Renal cortical epithelial cell (primary cell): ENCODE measurements around the gene SORCS2. TPM values are rescaled to one million over a fixed set of nuclear protein-coding genes. Genes with fewer than 3 reads are reported as not detected.

Experiments used
- DNase-seq: peaks from one replicate; pipeline ENCODE4 v3.0.0-alpha.2; 2011; ENCODE audit warnings: low read depth
- total RNA-seq: library from RNA; depleted of rRNA; stranded (reverse); fragments of >200 nt; gene quantifications from 2 replicates; pipeline ENCODE4 v1.2.3, GENCODE V29; 2014

Gene SORCS2
- total RNA-seq, 1 donor from 2014 or later, result 11.0 TPM

GRCh38 chr4:7374571-7374970, 182.2 kb downstream of the SORCS2 start:
- no peak for DNase-seq

DNA sequence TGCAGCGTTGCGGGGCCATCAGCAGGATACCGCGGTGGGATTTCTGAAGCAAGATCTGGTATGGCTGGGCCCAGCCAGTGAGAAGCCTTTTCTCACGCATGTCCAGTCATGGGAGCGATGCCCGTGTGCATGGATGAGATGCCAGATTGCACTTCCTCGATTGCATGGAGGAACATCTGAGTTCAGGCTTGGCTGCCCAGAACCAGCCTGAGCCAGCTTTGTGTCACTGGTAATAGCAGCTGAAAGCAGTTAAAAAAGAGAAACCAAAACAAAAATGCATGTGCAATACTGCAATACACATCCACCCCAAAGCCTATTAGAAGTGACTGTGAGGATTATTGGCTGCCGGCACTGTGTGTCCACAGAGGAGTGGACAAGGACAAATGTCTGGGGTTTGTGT, 183.1 kb downstream of the SORCS2 start:
- peak; percentile 3 for DNase-seq

DNA sequence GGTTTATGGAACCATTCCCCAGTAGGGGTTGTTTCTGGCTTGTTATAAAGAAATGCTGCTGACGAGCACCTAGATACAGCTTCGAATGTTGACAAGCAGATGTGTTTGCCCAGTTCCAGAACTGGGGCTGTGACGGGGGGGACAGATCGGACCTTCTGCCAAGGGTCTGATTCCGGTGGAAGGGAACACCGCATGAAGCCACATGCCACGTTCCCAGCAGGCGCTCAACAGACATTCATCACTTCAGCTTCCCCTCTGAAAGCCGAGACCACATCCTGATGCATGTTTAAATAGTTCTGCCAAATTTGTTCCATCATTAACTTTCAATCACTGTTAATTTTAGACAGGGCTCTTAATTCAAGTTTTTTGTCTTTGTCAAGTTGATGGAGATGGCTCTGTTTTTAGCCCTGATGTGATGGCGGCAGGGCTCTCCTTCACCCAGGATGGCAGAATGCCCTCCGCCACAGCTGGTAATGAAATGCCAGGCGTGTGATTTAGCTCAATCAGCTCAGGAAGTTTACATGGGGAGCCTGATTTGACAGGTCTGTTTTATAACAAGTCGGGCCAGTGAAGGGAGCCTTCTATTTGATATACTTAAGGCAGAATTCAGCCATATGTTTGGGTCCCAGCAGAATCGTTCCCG, 185.0 kb downstream of the SORCS2 start:
- DNase-seq, result no peak

DNA sequence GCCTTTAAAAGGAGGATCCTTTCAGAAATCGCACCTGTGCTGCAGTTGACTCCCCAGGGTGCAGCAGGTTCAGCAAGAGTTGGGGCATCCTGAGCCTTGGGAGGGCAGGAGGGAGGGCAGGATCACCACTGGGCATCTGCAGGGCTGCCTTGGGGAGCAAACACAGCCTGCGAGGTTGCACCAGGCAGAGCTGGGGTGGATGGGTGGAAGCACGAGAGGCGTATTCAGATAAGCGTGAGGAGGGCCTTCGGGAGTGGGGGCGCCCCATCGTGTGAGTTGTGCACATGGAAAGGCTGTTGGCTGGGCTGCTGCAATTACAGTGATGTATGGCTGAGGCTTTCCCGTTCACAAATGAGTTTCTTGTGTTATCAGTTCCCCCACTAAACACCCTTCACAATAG, 186.8 kb downstream of the SORCS2 start:
- DNase-seq, result no peak

- no peak for DNase-seq
Observed at GRCh38 chr4:7379719-7380118, 187.4 kb downstream of the SORCS2 start.

GRCh38 chr4:7381221-7381889, 189.0 kb downstream of the SORCS2 start:
- DNase-seq, result no peak

DNA sequence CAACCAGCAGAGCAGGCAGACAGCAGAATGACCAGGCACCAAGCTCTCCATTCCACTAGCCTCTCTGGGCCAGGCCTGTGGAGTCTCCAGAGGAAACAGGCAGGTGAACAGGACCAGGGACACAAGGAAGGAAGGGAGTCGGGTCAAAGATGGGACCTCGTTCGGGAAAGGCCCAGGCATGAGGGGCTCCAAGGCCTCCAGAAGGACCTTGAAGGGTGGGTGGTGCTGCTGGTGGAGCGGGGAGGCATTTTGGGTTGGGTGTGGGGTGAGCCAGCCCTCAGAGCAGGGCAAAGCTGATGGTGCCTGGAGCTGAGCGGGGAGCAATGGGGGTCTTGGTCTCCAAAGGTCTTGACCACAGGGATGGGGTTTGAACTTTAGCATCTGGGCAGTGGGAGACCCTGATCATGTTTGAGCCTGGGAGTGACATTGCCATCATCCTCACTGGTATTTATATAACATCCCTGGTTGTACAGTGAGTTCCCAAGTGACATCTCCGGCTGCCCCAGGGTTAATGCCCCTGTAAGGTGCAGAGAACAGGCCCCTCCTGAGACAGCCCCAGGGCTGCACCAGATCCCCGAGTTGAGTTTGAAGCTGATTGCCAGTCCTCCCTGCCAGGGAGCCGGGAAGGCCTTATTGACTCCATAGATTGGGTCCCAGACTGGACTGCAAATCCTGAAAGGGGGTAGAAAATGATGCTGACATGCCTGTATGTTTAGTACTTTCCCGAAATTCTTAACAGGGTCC, 189.7 kb downstream of the SORCS2 start:
- DNase-seq, result no peak

- no peak for DNase-seq
Observed at GRCh38 chr4:7382634-7383014, 190.3 kb downstream of the SORCS2 start.

DNA sequence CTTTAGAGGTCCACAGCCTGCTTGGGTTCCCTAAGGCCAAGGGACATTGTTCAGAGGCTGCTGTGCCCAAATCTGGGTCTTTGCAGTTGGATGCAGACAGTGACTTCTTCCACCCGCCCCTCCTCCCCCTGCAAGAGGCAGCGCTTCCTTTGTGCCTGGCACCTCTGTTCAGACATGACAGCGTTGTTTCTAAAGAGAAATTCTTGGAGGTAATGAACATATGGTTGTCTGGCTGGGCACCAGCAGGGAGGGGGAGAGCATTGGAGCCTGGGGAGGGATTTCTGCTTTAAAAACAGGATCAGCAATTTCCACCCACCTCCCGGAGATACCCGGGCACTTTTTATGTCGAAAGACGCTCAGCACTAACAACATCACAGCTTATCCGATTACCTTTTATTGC, 190.9 kb downstream of the SORCS2 start:
- no peak for DNase-seq

DNA sequence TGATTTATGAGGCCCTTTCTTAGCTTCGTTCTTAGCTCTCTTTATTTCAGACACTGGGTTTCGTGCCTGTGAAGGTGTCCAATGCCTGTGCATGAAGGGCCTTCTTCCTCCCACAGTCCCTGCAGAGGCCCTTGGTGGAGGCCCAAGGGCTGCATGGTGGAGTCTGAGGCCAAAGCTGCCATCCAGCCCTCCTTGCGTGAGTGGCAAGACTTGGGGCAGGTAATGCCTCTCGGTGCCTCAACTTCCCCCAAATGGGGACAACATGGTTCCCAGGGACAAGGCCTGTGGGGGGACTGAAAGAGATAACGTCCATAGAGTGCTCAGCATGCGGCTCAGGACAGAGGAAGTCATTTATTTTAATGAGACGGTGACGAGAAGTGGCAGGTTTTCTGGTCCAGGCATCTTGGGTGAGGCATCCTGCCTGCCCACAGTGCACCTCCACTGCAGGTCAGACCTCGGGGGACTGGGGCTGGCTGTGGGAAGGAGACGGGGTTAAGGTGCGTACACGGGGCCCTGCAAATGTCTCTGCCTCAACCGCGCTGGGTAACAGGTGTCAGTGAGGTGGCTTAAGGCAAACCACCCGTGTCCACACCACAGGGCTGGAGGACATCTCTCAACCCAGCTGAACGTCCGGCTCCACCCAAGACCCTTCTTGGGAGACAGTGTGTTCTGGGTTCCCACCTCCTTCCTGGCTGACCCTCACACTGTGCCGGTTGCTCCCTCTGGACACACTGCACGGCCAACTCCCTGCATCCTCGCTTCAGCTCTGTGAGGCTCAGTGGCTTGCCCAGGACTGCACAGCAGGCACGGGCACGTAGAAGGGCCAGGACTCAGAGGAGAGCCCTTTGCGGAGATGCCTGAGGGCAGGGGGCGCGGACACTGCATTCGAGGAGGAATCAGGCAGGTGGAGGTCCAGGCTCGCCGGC, 191.9 kb downstream of the SORCS2 start:
- no peak for DNase-seq

- DNase-seq, result no peak
Observed at GRCh38 chr4:7384929-7385890, 192.9 kb downstream of the SORCS2 start.

DNA sequence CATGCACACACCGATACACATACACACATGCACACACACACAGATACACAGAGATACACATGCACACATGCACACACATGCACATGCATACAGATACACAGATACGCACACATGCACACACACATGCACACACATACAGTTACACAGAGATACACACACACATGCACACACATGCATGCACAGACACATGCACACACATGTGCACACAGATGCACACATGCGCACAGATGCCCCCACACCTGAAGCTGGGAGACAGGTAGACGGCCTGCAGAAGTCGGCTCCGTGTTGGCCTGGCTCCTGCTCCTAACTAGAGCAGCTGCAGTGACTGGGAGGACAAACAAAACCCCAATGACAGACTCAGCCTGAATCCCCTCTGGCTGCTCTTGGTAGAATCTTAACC, 195.6 kb downstream of the SORCS2 start:
- DNase-seq, result no peak

GRCh38 chr4:7388627-7389026, 196.3 kb downstream of the SORCS2 start:
- DNase-seq, result no peak

DNA sequence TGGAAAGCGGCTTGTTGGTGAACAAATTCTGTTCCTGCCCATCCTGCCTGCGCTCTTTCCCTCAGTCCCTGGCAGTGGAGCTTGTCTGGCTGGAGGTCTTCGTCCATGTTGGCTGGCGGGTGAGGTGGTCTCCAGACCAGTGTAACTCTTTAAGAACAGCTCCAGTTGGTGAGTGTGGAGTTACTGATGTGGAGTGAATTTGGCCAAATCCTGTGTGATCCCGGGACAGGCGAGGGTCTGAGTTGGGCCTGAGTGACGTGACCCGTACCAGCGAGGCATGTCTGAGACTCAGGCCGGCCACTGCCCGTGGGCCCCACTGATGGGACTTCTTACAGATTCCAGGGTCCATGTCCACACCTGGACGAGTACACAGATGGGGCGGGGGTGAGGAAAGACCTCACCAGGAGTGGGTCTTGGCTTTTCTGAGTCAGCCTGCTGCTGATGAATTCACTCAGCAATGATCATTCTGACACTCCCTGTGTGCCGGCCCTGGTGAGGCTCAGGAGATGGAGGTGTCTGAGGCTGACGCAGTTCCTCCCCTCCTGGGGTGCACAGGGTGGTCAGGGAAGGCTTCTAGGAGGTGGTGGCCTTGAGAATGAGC, 196.9 kb downstream of the SORCS2 start:
- DNase-seq, result no peak

DNA sequence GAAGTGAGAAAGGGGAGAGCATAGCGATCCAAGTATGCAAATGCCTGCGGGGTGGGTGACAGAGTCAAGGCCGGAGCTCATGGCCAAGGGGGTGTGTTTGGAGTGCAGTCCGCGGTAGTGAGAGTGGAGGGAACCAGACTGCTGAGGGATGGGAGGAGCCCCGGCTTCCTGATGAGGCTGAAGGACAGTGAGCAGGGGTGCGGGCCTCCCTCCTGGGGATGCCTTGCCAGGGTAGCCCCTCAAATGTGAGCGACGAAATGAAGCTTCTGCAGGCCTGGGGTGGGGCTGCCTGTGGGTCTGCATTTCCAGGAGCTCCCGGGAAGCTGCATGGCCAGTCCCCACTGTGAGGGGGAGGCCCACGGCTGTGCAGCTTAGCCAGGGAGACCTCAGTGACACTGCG, 197.4 kb downstream of the SORCS2 start:
- no peak for DNase-seq

- DNase-seq, result no peak
Observed at GRCh38 chr4:7390336-7390735, 198.0 kb downstream of the SORCS2 start.

DNA sequence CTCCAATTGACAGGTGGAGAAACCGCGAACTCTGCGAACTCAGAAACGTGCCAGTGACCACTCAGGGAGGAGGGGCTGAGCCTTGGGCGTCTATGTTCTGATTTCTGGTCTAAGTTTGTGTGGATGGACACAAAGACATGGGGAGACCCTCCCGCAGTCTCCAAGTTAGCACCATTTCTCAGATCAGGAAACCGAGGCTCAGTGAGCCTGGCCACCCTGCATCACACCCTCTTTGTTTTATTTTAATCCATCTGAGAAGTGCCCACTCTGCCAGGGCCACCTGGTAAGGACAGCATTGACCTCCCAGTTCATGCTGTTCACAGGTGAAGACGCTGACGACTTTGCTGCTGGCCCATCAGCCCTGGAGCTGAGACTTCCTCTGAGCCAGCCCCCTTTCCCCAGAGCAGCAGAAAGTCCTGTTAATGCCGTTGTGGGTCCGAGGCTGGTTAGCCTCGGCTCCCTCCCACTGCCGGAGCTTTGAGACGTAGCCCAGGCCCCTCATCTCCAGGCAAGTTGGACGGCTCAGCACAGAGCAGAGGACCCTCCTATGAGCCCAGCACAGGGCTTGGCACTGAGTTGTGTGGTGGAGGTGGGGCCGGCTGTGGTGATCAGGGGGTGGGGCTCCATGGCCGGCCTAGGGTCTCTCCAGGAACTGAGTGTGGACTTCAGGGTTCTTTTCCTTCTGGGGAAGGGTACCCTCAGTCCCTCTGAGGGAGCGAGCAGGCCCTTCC, 198.7 kb downstream of the SORCS2 start:
- DNase-seq, result no peak

DNA sequence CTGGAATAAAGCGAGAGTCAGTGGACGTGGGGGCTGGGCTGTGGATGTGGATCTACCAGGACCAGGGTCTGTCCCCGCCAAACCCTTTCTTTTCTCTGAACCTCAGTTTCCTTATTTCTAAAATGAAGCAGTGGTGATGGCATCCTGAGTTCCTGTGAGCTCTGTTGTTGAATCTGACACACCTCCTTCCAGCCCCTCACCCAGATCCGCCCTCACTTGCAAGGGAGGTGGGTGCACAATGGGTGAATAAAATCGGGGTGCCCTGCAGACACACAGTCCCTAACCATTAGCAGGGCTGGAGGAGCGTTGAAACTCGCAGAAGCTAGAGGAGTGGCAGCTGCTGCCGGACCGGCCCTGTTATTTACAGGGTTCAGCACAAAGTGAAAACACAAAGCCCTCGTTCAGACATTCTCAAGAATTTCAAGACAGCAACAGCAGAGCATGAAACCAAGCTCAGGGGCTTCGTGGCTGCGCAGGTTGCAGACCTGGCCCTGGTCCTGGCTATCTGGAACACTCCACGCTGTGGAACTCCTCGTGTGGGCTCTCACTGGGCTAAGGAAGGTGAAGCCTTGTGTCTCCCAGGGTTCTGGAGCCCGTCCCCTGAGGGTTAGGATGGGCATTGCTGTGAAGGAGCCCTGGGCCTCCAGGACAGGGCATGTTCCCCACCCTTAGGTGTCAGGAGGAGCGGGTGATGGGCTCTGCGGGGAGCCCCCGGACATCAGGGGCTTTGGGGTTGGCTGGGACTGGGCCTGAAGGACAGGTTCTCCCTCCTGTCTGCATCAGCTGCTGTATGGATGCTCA, 199.5 kb downstream of the SORCS2 start:
- DNase-seq, result no peak
